H1 (cell line): ENCODE measurements around the gene IL9. TPM values are rescaled to one million over a fixed set of nuclear protein-coding genes. Genes with fewer than 3 reads are reported as not detected.
A peak's percentile ranks its signal among the peaks of the same experiment; 100 is the strongest.

Experiments
- CTCF ChIA-PET: fragments of 300-600 bp; sonication (Branson Sonifier 250); formaldehyde crosslinking; loops from one replicate; lab custom pipeline; 2021; ENCODE audit not compliant: partially characterized antibody; lab: Charles Lee
- POLR2A ChIA-PET: fragments of 300-600 bp; sonication (Branson Sonifier 250); formaldehyde crosslinking; loops from one replicate; lab custom pipeline; 2021; ENCODE audit warnings: inconsistent platforms; ENCODE audit not compliant: partially characterized antibody; lab: Charles Lee
- DNase-seq, 2 experiments: peaks; one replicate each; pipeline versions ENCODE4 v3.0.0 to v3.0.0-alpha.2; 2010 to 2022; ENCODE audit warnings: low spot score in 2 of 2, low read depth in 1 of 2, mixed read lengths in 1 of 2
- FAIRE-seq: peaks from 2 replicates; lab custom pipeline; 2011; peaks lifted over from hg19 to GRCh38; lab: Jason Lieb, UNC
- H2AFZ ChIP-seq: 2 replicates; pipeline ENCODE4 v1.8.1; 2012; ENCODE audit warnings: low read length, inconsistent platforms
- H2AK5ac ChIP-seq: 2 replicates; pipeline ENCODE4 v1.6.1; 2013; ENCODE audit warnings: low read depth, low read length
- H2BK120ac ChIP-seq: replicated peaks from 2 replicates; pipeline ENCODE3; 2013; ENCODE audit warnings: low read depth, low read length, inconsistent platforms
- H2BK12ac ChIP-seq: 2 replicates; pipeline ENCODE4 v1.6.1; 2013; ENCODE audit warnings: low read depth, low read length
- H2BK15ac ChIP-seq: 2 replicates; pipeline ENCODE4 v1.6.1; 2013; ENCODE audit warnings: low read length
- H2BK20ac ChIP-seq: 2 replicates; pipeline ENCODE4 v1.6.1; 2013; ENCODE audit warnings: low read length
- H2BK5ac ChIP-seq: 2 replicates; pipeline ENCODE4 v1.6.1; 2013; ENCODE audit warnings: low read depth, low read length
- H3K14ac ChIP-seq: 2 replicates; pipeline ENCODE4 v1.6.1; 2013; ENCODE audit warnings: inconsistent platforms; ENCODE audit not compliant: insufficient read length
- H3K18ac ChIP-seq: 2 replicates; pipeline ENCODE4 v1.6.1; 2013; ENCODE audit warnings: low read length; ENCODE audit errors: extremely low read depth
- H3K23ac ChIP-seq: 2 replicates; pipeline ENCODE4 v1.6.1; 2013; ENCODE audit warnings: inconsistent platforms; ENCODE audit not compliant: insufficient read length
- H3K23me2 ChIP-seq: 2 replicates; pipeline ENCODE4 v1.6.1; 2013; ENCODE audit warnings: low read depth, low read length
- H3K27ac ChIP-seq: 2 replicates; pipeline ENCODE4 v1.6.1; 2011; ENCODE audit warnings: low read depth, low read length, inconsistent platforms
- H3K27me3 ChIP-seq, 4 experiments: replicated peaks in 1 of 4; 1 replicate in 1 of 4; 2 replicates in 3 of 4; pipeline versions ENCODE4 v1.6.1 to v1.8.1; 2011 to 2013; ENCODE audit warnings: low read length in 3 of 4, mild to moderate bottlenecking in 3 of 4, inconsistent platforms in 2 of 4, mixed read lengths in 2 of 4, moderate library complexity in 1 of 4; ENCODE audit not compliant: control insufficient read depth in 3 of 4, insufficient read depth in 3 of 4; ENCODE audit errors: extremely low read depth in 1 of 4
- H3K36me3 ChIP-seq, 4 experiments: 2 replicates each; pipeline versions ENCODE4 v1.6.1 to v1.8.1; 2011 to 2013; ENCODE audit warnings: mild to moderate bottlenecking in 4 of 4, low read length in 3 of 4, moderate library complexity in 2 of 4, control low read depth in 1 of 4, inconsistent platforms in 1 of 4; ENCODE audit not compliant: insufficient read depth in 4 of 4, control insufficient read depth in 2 of 4
- H3K4ac ChIP-seq: replicated peaks from 2 replicates; pipeline ENCODE3; 2013; ENCODE audit warnings: low read length, low read depth, mixed read lengths, inconsistent platforms; ENCODE audit not compliant: insufficient read length
- H3K4me1 ChIP-seq, 4 experiments: replicated peaks in 1 of 4; 1 replicate in 1 of 4; 2 replicates in 3 of 4; pipeline versions ENCODE4 v1.6.1 to v1.8.1; 2011 to 2013; ENCODE audit warnings: low read length in 3 of 4, inconsistent platforms in 2 of 4, mixed read lengths in 1 of 4; ENCODE audit not compliant: insufficient read depth in 4 of 4, control insufficient read depth in 3 of 4
- H3K4me2 ChIP-seq, 2 experiments: 2 replicates each; pipeline versions ENCODE4 v1.6.1 to v1.8.1; 2011 to 2013; ENCODE audit warnings: low read depth in 2 of 2, low read length in 2 of 2, control low read depth in 1 of 2, inconsistent platforms in 1 of 2, mild to moderate bottlenecking in 1 of 2; ENCODE audit not compliant: insufficient read depth in 1 of 2
- H3K4me3 ChIP-seq, 4 experiments: fragments of 200-600, 300-600 bp in 1 of 4; sonication (generic), shearing (Covaris generic), sonication (Bioruptor Twin) in 1 of 4; 2 replicates each; pipeline versions ENCODE4 v1.5.1 to v1.8.1; 2011 to 2016; ENCODE audit warnings: low read length in 4 of 4, low read depth in 3 of 4, control low read depth in 2 of 4, inconsistent platforms in 2 of 4, mild to moderate bottlenecking in 2 of 4, mixed read lengths in 1 of 4, moderate library complexity in 1 of 4; ENCODE audit not compliant: insufficient read depth in 2 of 4; ENCODE audit errors: extremely low read depth in 1 of 4
- H3K56ac ChIP-seq: replicated peaks from 2 replicates; pipeline ENCODE3; 2013; ENCODE audit warnings: low read depth, mild to moderate bottlenecking, mixed read lengths, low read length, inconsistent platforms; ENCODE audit not compliant: insufficient read length
- H3K79me1 ChIP-seq: 2 replicates; pipeline ENCODE4 v1.6.1; 2013; ENCODE audit warnings: low read depth, low read length, control low read depth
- H3K79me2 ChIP-seq, 2 experiments: 2 replicates each; pipeline versions ENCODE4 v1.6.1 to v1.8.1; 2012 to 2013; ENCODE audit warnings: low read length in 2 of 2, mild to moderate bottlenecking in 2 of 2, inconsistent platforms in 1 of 2; ENCODE audit not compliant: insufficient read depth in 2 of 2, control insufficient read depth in 1 of 2
- H3K9ac ChIP-seq, 4 experiments: replicated peaks in 1 of 4; 1 replicate in 1 of 4; 2 replicates in 3 of 4; pipeline versions ENCODE4 v1.6.1 to v1.8.1; 2011 to 2013; ENCODE audit warnings: low read depth in 3 of 4, low read length in 3 of 4, control low read depth in 2 of 4, mild to moderate bottlenecking in 2 of 4, moderate library complexity in 2 of 4, inconsistent platforms in 1 of 4; ENCODE audit errors: extremely low read depth in 1 of 4
- H3K9me3 ChIP-seq, 2 experiments: 2 replicates each; pipeline versions ENCODE4 v1.6.1 to v1.8.1; 2012 to 2013; ENCODE audit warnings: mild to moderate bottlenecking in 2 of 2, moderate library complexity in 2 of 2, control low read depth in 1 of 2, inconsistent platforms in 1 of 2, low read depth in 1 of 2, low read length in 1 of 2, mixed read lengths in 1 of 2; ENCODE audit not compliant: insufficient read depth in 2 of 2
- H4K20me1 ChIP-seq, 2 experiments: replicated peaks in 1 of 2; 2 replicates each; pipeline versions ENCODE3 to v1.8.1; 2011 to 2013; ENCODE audit warnings: inconsistent platforms in 2 of 2, low read length in 2 of 2, mild to moderate bottlenecking in 1 of 2; ENCODE audit not compliant: insufficient read depth in 2 of 2, control insufficient read depth in 1 of 2
- H4K5ac ChIP-seq: 2 replicates; pipeline ENCODE4 v1.6.1; 2013; ENCODE audit warnings: low read length, low read depth, mixed read lengths, inconsistent platforms; ENCODE audit not compliant: insufficient read length
- H4K8ac ChIP-seq: 2 replicates; pipeline ENCODE4 v1.8.0; 2013; ENCODE audit warnings: mild to moderate bottlenecking, moderate library complexity, low read length, inconsistent platforms; ENCODE audit not compliant: insufficient read depth; ENCODE audit errors: extremely low read depth
- H4K91ac ChIP-seq: replicated peaks from 2 replicates; pipeline ENCODE3; 2013; ENCODE audit warnings: low read length, mixed read lengths, inconsistent platforms; ENCODE audit not compliant: insufficient read length
- BCL11A ChIP-seq, 2 experiments: IDR thresholded peaks; one replicate each; pipeline ENCODE4 v1.6.1; 2011; ENCODE audit warnings: low read depth in 2 of 2, low read length in 2 of 2, mild to moderate bottlenecking in 2 of 2
- BRCA1 ChIP-seq: IDR thresholded peaks from 2 replicates; pipeline ENCODE4 v1.6.1; 2012; ENCODE audit warnings: low read depth, low read length, improper control_type of control experiment
- CTBP2 ChIP-seq: IDR thresholded peaks from 2 replicates; pipeline ENCODE4 v1.7.0; 2011; ENCODE audit warnings: borderline replicate concordance, mild to moderate bottlenecking, moderate library complexity, mixed read lengths, low read length; ENCODE audit not compliant: insufficient read depth, insufficient read length
- EP300 ChIP-seq, 2 experiments: IDR thresholded peaks; 1 replicate in 1 of 2; 2 replicates in 1 of 2; pipeline ENCODE4 v1.6.1; 2011 to 2012; ENCODE audit warnings: low read depth in 2 of 2, low read length in 2 of 2, mild to moderate bottlenecking in 2 of 2, borderline replicate concordance in 1 of 2, inconsistent platforms in 1 of 2, moderate library complexity in 1 of 2
- GTF2F1 ChIP-seq: IDR thresholded peaks from 2 replicates; pipeline ENCODE4 v1.6.1; 2012; ENCODE audit warnings: low read depth, low read length, improper control_type of control experiment, borderline replicate concordance
- HDAC2 ChIP-seq, 2 experiments: fragments of 300-600 bp in 1 of 2; sonication (generic) in 1 of 2; IDR thresholded peaks; 2 replicates each; pipeline ENCODE4 v1.6.1; 2011 to 2012; ENCODE audit warnings: low read depth in 2 of 2, low read length in 2 of 2, mild to moderate bottlenecking in 2 of 2, moderate library complexity in 2 of 2, borderline replicate concordance in 1 of 2, inconsistent platforms in 1 of 2
- POLR2AphosphoS5 ChIP-seq: IDR thresholded peaks from 2 replicates; pipeline ENCODE4 v1.6.1; 2011; ENCODE audit warnings: low read depth, low read length
- SIN3A ChIP-seq, 2 experiments: IDR thresholded peaks in 1 of 2; conservative IDR thresholded peaks in 1 of 2; 2 replicates each; pipeline ENCODE4 v1.6.1; 2011 to 2012; ENCODE audit warnings: low read length in 2 of 2, improper control_type of control experiment in 1 of 2, low read depth in 1 of 2, mild to moderate bottlenecking in 1 of 2
- WGBS, 2 experiments: shearing (Covaris generic) in 1 of 2; methylation state at CpG; one replicate each; pipeline versions ENCODE4 v1.1.6 to v1.1.7; 2013 to 2015; ENCODE audit warnings: low lambda C conversion rate in 2 of 2, mixed read lengths in 2 of 2, inconsistent platforms in 1 of 2, low coverage in 1 of 2, missing lambda C conversion rate in 1 of 2; ENCODE audit not compliant: insufficient replicate concordance in 2 of 2, insufficient coverage in 1 of 2, insufficient read length in 1 of 2; ENCODE audit errors: extremely low coverage in 1 of 2, missing lambda C conversion rate in 1 of 2; 5-methylcytosine and 5-hydroxymethylcytosine counted together
- polyA plus RNA-seq, 7 experiments: library from polyadenylated mRNA; depleted of rRNA in 3 of 7; stranded (reverse) in 5 of 7; unstranded in 2 of 7; fragments of >200 nt in 5 of 7; fragments of 200-250 nt in 2 of 7; gene quantifications; 1 replicate in 5 of 7; 2 replicates in 1 of 7; 4 replicates in 1 of 7; pipeline versions ENCODE4 v1.2.1 to v1.2.3, GENCODE V29; 2011 to 2013; ENCODE audit warnings: missing spikeins in 2 of 7, mixed read lengths in 2 of 7
- total RNA-seq: library from RNA; stranded (reverse); fragmentation: NEBNext Ultra II Directional; extraction: Animal tissue kit (Norgen Biotek cat#: 25700); gene quantifications from 2 replicates; pipeline ENCODE4 v1.2.1, GENCODE V29; 2021
- TF ChIP-seq, protein P1 (sequence below): IDR thresholded peaks from 2 replicates; pipeline ENCODE4 v1.6.1; 2012; ENCODE audit warnings: inconsistent platforms

Gene IL9
- total and polyA plus RNA-seq, 2 of the 8 experiments (the other 6 are each of a cell fraction or from before 2014, with no cell fraction given) = not detected

DNA sequence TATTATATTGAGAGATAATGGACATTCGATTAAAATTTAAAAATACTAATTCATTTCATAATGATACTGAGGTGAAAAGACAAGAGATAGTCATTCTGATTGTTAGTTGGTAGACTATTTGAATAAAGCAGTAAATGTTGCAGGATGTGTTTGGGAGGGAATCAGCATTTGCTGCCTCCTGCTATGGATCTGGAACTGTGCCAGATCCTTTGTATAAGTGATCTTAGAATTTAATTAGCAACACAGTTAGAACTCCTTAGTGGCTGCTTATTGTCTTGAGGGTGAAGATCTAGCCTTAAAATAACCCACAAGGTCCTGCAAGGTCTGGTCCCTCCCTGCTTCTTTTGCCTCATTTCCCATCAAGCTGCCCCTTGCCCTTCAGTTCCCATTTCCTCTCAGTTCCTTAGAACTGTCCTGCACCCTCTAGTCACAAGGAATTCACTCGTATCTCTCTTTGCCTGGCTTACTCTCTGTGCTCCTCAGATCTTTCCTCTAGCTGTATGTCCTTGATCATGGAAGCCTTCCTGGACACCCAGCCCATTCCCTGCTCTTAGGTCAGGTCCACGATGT lies 46.6 kb upstream of the IL9 start:
- H4K8ac ChIP-seq = no peak overlapping the region
- no peak overlapping the region for H3K14ac ChIP-seq
- H3K23me2 ChIP-seq = no peaks in the 10 kb centered on the region
- no peak overlapping the region for H2AK5ac ChIP-seq
- no peaks in the 10 kb centered on the region for H3K36me3 ChIP-seq
- no peak overlapping the region for H3K56ac ChIP-seq
- H2BK20ac ChIP-seq = no peak overlapping the region
- H4K91ac ChIP-seq = no peak overlapping the region
- no peaks in the 10 kb centered on the region for H3K9me3 ChIP-seq
- H3K23ac ChIP-seq = no peak overlapping the region
- no peak overlapping the region for H2AFZ ChIP-seq
- no peak overlapping the region for H3K27ac ChIP-seq
- H2BK5ac ChIP-seq = no peak overlapping the region
- H4K5ac ChIP-seq = no peak overlapping the region
- no peaks in the 10 kb centered on the region for H3K27me3 ChIP-seq
- ChIA-PET POLR2A (interaction anchor here (0.7 kb wide), 1 partner anchor 190 kb away, joined by 3 read pairs; the partner anchor contains the start of gene SMAD5), CTCF (interaction anchor here (0.8 to 3.7 kb wide), 12 partner anchors 10 to 140 kb away, joined by 3 to 15 read pairs (median 4); no protein-coding TSS in a partner anchor)
- no peak overlapping the region for H3K9ac ChIP-seq
- no peak overlapping the region for H2BK12ac ChIP-seq
- H3K18ac ChIP-seq = no peak overlapping the region
- H3K4ac ChIP-seq = no peak overlapping the region
- 84% methylated on average over 3 of the region's 3 CpGs; no CpG with 5 or more reads in 1 of the 2 experiments for WGBS, 2 experiments
- FAIRE-seq = no peak
- no peaks in the 10 kb centered on the region for H3K79me1 ChIP-seq
- peak overlapping the region in 1 of 2 experiments; percentile 26; a peak in 1 of 4 replicates for H3K4me2 ChIP-seq
- no peak overlapping the region for H2BK120ac ChIP-seq
- no peaks in the 10 kb centered on the region for H3K79me2 ChIP-seq
- peaks cover 0 to 1% (median 0%) of the 10 kb centered on the region in 4 experiments; a peak in 1 of 7 replicates for H3K4me1 ChIP-seq
- no peak for DNase-seq
- no peaks in the 10 kb centered on the region for H4K20me1 ChIP-seq
- no peak overlapping the region for H3K4me3 ChIP-seq
- H2BK15ac ChIP-seq = no peak overlapping the region
- TF ChIP-seq BCL11A (IDR thresholded peaks at IDR 0.05; ENCODE audit: low read depth in 2 of 2, low read length in 2 of 2) (no peak), SIN3A (conservative IDR thresholded peaks at IDR 0.05 in 1 of 2, IDR thresholded peaks at IDR 0.05 in 1 of 2; ENCODE audit: low read depth in 1 of 2, low read length in 2 of 2) (no peak), HDAC2 (IDR thresholded peaks at IDR 0.05; ENCODE audit: borderline replicate concordance in 1 of 2, low read depth in 2 of 2, low read length in 2 of 2) (no peak), CTBP2 (no peak), GTF2F1 (no peak), EP300 (IDR thresholded peaks at IDR 0.05; ENCODE audit: borderline replicate concordance in 1 of 2, low read depth in 2 of 2, low read length in 2 of 2) (no peak), BRCA1 (no peak), POLR2AphosphoS5 (no peak)
- TF ChIP-seq, protein P1, sequence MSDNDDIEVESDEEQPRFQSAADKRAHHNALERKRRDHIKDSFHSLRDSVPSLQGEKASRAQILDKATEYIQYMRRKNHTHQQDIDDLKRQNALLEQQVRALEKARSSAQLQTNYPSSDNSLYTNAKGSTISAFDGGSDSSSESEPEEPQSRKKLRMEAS = no peak
